NK-92 (cell line): Measurements from ENCODE around the gene COL1A2.

Source experiments
- DNase-seq: peaks from one replicate; lab custom pipeline; 2025; ENCODE audit not compliant: unreplicated experiment; lab: John Stamatoyannopoulos, UW

Gene COL1A2

GRCh38 chr7:94394437-94395140 lies at the start of gene COL1A2:
TSS of gene COL1A2 (plus strand) at chr7:94394895. CDS start at chr7:94395032, 137 bp downstream.
- no peak for DNase-seq

GRCh38 chr7:94345907-94346306 lies 48.8 kb upstream of the COL1A2 start:
- DNase-seq, result no peak

- no peak for DNase-seq
Observed at GRCh38 chr7:94348142-94348541, 46.6 kb upstream of the COL1A2 start.

GRCh38 chr7:94350734-94351133 lies 44.0 kb upstream of the COL1A2 start:
- no peak for DNase-seq

GRCh38 chr7:94351703-94352102 lies 43.0 kb upstream of the COL1A2 start:
- no peak for DNase-seq

GRCh38 chr7:94352887-94353286 lies 41.8 kb upstream of the COL1A2 start:
- DNase-seq, result no peak

GRCh38 chr7:94354953-94355352 lies 39.7 kb upstream of the COL1A2 start:
- DNase-seq, result no peak

- DNase-seq, result no peak
Observed at GRCh38 chr7:94355454-94355853, 39.2 kb upstream of the COL1A2 start.

GRCh38 chr7:94357076-94357475 lies 37.6 kb upstream of the COL1A2 start:
- no peak for DNase-seq

- DNase-seq, result no peak
Observed at GRCh38 chr7:94360926-94361325, 33.8 kb upstream of the COL1A2 start.

- DNase-seq, result no peak
Observed at GRCh38 chr7:94362276-94362675, 32.4 kb upstream of the COL1A2 start.

- DNase-seq, result no peak
Observed at GRCh38 chr7:94364816-94365215, 29.9 kb upstream of the COL1A2 start.

- no peak for DNase-seq
Observed at GRCh38 chr7:94366163-94366562, 28.5 kb upstream of the COL1A2 start.

GRCh38 chr7:94366832-94367231 lies 27.9 kb upstream of the COL1A2 start:
- DNase-seq, result no peak

GRCh38 chr7:94367949-94368348 lies 26.7 kb upstream of the COL1A2 start:
- no peak for DNase-seq

- no peak for DNase-seq
Observed at GRCh38 chr7:94368371-94368791, 26.3 kb upstream of the COL1A2 start.

- no peak for DNase-seq
Observed at GRCh38 chr7:94374231-94374630, 20.5 kb upstream of the COL1A2 start.

GRCh38 chr7:94374721-94375566 lies 19.8 kb upstream of the COL1A2 start:
- no peak for DNase-seq

- DNase-seq, result no peak
Observed at GRCh38 chr7:94375691-94376090, 19.0 kb upstream of the COL1A2 start.

- DNase-seq, result no peak
Observed at GRCh38 chr7:94376281-94376680, 18.4 kb upstream of the COL1A2 start.

GRCh38 chr7:94378356-94378755 lies 16.3 kb upstream of the COL1A2 start:
- DNase-seq, result no peak

GRCh38 chr7:94380264-94380663 lies 14.4 kb upstream of the COL1A2 start:
- no peak for DNase-seq
